ENCODE results near the gene FHOD3.

The FHOD3 gene

DNA sequence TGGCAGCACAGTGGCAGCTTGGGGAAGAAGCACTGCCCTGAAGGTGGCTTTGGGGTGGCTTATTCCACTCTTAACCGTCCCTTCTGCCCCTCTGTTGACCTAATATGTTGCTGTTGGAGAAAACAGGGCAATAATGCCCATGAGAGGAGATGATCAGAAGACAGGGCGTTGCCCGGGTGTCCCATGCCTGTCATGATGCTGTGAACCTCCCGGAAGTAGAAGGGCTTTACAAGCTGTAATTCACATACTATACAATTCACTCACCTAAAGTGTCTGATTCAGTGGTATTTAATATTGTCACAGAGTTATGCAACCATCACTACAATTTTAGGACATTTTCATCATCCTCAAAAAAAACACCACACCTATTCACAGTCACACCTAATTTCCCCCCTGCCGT lies 112.3 kb downstream of the FHOD3 start:
- no peak for DNase-seq (ENCODE audit: low read depth in 2 of 2)

DNA sequence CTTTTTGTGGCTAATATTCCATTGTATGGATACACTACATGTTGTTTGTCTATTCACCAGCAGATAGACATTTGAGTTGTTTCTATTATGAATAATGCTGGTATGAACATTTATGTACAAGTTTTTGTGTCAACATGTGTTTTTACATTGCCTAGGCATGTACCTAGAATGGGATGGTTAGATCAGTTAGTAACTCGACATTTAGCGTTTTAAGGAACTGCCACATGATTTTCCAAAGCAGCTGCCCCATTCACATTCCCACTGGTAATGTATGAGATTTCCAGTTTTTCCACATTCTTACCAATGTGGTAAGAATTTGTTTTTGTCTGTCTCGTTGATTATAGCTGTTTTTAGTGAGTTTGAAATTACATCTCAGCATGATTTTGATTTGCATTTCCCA lies 112.8 kb downstream of the FHOD3 start:
- no peak for DNase-seq (ENCODE audit: low read depth in 2 of 2)

DNA sequence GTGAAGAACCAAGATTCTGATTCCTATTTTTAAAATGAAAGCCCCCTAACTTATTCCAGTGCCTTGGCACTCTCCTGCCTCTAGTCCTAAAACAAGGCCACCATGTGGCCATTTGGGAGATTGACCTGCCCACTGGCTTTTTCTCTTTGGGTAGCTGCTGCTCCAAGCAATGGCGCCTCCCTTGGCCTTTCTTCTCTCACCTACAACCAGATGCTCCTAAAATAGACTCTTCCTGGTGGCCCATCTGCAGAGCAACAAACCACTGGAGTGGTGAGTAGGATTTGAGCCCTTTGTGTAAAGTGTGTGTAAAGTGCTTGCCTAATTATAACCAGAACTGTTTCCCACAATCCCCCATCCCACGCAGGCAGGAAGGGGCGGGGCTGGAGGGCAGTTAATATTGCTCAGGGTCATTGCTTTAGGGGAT lies 114.2 kb downstream of the FHOD3 start:
- DNase-seq (ENCODE audit: low read depth in 2 of 2) = no peak

DNA sequence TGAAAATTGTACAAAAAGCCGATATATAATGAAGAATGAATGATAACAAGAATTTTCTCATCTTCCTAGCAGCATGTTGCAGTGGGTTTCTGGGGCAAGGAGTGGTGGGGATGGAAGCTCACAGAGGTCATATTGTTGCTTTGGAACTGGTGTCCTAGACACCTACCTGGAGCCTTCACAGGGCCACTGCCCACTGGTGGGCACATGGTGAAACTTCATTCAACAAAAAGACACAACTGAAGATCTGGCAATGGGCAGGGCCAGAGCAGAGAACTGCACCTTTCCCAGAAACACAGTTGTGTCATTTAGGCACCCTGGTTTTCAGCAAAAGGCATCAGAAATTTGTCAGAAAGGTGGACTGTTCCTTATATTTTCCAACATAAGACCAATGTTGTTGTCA lies 115.3 kb downstream of the FHOD3 start:
- no peak for DNase-seq (ENCODE audit: low read depth in 2 of 2)

DNA sequence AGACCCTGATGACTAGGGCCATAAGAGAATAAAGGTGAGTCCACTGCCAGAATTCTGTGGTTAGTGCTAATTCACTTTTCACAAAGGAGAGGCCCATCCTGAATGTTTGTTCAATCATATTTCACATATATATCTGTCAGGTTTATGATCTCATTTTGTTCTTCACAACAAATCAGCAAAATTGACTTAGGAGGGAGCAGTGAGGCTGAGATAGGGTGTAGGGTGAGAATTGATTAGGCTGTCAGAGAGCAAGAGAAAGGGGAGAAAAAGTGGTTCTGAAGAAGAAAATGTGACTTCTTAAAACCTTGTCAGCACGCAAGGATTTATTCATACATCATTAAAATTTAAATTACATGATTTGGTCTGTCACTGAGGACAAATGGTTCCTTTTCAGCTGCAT lies 117.7 kb downstream of the FHOD3 start:
- DNase-seq (ENCODE audit: low read depth in 2 of 2) = no peak

DNA sequence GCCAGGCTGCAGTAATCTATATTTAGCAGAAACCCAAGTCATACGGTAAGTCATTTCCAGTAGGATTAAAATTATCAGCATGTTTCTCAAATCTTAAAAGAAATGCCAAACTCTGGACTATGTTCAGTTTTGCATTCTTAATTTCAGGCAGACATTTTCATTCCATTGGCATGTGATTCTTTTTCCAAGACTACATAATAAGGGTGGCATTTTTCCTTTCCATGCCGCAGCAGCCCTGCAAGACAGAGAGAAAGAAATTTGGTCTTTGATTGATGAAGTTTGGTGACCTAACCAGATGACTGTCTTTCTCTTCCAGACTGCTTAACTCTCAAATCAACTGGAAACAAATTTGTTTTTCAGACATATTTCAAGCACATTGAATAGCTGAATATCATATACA lies 118.1 kb downstream of the FHOD3 start:
- no peak for DNase-seq (ENCODE audit: low read depth in 2 of 2)

DNA sequence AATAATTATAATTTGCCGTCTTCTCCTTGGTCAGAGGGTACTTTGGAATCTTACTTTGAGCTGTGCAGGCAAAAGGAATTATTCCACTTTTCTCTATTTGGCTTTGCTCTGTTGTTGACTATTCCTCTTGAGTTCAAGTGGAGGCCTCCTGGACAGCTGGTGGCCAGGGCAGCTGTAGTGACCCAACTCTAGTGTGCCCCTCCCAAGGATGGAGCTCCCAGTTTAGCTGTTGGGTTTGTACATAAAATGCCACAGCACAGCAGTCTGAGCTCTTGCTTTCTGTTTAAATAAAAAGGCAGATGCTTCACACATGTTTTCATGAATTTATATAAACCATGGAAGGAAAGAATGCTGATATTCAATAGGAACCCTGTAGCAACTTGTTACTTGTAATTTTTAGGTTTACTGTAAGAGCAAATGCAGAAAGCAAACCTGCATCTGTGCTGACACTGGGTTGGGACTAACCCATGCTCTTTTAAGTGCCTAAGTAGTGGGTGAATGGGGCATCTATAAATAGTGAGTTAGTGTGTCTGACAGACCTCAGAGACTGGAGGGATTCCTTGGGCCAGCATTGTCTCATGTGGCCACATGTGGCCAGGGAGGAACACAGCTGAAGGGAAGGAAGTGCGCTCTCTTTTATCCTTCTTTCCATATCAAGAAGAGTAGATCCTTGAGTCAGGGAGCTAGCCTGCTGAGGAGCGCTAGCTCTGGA lies 121.8 kb downstream of the FHOD3 start:
- no peak for DNase-seq (ENCODE audit: low read depth in 2 of 2)

DNA sequence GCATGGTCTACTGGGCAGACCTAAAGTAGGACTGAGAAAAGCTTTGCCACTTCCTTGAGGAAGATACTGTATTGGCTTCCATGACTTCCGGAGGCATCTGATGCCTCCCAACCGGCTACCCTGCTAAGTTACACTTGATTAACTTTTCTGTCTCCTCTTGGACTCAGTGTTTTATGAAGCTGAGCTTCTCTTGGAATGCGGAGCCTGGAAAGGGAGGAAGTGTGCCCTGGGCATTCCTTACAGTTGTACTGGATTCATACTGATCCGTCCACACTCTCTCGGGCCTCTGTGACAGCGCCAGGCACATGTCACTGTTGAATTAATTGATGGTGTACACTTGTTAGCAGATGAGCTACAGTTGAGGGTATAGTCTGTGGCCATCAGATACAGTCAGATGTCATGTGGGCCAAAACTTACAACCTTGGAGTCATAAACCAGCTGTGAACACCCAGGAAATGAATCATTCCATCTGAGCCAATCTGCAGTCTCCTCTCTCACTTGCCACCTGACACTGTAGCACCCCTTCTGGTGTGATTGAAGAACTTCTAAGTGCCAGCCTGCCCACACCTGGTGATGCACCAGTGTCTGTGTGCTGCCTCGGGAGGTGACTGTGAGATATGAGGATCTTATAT lies 122.5 kb downstream of the FHOD3 start:
- DNase-seq (ENCODE audit: low read depth in 2 of 2) = no peak

DNA sequence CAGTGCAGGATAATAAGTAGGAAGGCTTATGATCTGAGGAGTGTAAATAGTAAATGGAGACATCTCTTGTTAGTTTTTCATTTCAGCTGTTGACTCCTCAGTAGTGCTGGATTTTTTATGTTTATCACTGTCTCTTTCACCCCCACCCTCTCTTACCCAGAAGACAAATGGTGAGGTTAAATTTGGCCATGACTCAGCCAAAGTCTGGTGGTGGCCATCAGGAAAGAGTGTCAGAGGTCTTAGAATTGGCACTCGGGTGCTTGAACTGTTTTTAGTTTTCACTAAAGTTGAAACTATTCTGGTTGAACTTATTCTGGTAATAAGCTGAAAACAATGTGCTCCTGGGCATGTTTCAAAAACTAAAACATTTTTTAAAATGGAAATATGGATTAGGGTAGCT lies 123.3 kb downstream of the FHOD3 start:
- DNase-seq (ENCODE audit: low read depth in 2 of 2) = no peak

DNA sequence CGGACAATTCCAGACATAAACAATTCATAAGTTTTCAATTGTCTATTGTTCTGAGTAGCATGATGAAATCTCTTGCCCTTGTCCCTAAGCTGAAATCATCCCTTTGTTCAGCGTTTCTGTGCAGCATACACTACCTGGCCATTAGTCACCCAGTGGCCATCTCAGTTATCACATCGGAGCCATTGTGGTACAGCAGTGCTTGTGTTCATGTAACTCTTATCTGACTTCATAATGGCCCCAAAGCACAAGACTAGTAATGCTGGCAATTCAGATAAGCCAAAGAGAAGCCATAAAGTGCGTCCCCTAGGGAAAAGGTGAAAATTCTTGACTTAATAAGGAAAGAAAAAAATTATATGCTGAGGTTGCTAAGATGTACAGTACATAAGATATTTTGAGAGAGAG lies 127.2 kb downstream of the FHOD3 start:
- DNase-seq (ENCODE audit: low read depth in 2 of 2) = no peak

DNA sequence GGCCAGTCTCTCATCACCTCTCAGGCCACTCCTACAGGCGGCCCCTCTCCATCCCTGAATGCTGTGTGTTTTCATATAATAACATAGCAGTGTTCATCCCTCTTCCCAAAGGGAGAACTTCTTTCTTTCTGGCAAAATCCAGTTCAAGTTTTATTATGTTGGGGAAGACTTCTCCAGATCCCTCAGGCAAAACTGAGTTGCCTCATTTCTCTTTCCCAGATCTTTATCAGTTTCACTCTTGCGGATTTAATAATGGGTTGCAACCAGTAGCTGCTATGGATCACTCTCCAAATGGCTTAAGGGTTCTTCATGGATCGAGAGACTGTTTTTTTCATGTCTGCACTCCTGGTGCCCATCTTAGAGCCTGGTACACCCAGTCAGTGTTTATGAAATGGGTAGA lies 129.9 kb downstream of the FHOD3 start:
- DNase-seq (ENCODE audit: low read depth in 2 of 2) = no peak

DNA sequence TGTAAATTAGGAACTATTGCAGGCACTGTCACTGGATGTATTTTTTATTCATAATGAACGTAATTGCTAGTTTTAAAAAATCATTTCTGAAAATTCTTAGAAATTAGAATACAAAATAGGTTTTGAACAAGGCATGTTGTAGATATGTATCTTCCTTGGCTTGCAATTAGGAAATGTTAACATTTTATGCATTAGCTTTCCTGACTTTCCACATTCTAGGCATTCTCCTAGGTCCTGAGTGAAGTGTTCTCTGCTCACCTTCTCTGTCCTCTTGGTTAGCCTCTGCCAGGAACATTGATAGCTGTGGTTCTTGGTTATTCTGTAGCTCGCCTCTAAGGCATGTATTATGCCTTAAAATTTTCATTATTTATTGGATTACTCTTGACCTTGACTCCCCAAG lies 130.3 kb downstream of the FHOD3 start:
- DNase-seq (ENCODE audit: low read depth in 2 of 2) = no peak

DNA sequence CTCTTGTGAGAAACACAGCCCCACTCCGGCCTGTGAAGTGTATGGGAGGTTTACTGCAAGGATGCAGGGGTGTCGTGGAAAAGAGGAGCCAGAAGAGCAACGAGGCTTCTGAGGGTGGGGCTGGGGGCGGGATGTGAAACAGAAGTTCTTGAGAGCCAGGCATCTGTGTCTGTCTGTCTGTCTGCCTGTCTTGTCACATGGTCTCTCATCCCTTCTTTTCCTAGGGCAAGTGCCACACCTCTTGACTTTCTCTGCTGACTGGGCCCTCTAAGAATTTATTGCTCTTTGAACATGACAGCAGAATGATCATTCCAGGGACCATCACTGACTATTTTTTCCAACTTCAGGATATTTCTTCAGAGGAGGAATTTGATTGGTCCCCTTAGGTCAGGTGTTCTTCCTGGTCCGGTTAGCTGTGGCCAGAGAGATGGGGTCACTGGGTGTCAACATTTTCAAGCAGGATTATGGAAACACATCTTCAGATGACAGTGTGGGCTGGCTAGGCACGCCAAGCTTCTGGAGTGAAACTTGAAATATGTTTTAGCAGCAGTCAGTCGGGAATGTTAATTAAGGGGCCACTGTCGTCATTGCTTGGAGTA lies 131.0 kb downstream of the FHOD3 start:
- no peak for DNase-seq (ENCODE audit: low read depth in 2 of 2)

DNA sequence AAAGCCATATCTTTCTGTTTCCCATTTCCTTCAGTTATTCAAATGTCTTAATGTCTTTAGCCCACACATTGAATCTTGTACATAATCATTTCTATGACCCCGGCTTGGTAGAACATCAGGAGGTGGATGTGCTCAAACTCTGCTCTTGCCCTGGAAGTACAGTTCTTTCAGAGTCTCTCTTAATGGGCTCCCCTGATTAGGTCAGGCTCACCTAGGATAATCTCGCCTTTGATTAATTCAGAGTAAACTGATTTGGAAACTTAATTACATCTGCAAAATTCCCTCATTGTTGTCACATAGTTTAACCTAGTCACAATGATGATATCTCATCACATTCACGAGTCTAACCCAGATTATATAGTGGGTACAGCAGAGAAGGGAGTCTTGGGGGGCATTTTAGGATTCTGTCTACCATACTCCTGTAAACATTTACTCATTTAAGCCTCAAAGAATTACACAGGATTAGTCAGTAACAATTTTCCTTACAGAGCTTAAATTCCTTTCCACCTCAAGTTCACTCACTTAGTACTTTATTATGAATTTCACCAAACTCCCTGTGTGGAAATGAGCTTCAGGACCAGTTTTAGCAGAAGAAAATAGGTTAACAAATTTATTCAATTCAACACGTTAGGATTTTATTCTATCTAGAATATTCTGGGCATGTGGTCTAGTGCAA lies 135.5 kb downstream of the FHOD3 start:
- DNase-seq (ENCODE audit: low read depth in 2 of 2) = no peak

DNA sequence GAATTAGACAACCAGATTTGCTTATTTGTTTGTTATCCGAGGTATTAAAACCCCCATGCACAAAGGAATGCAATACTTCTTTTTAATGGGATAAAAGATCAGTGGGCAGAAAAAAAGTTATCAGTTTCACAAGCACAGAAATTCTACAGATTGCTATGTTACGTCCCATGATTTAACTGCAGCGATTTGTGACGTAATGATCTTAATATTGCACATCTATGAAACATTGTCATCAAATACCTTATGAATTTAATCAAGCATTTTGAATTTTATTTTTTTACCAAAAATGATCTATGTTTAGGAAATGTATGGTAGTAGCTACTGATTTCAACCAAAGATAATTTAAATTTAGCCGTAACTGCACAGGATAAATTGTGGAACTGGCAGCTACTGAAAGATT lies 138.9 kb downstream of the FHOD3 start:
- no peak for DNase-seq (ENCODE audit: low read depth in 2 of 2)

DNA sequence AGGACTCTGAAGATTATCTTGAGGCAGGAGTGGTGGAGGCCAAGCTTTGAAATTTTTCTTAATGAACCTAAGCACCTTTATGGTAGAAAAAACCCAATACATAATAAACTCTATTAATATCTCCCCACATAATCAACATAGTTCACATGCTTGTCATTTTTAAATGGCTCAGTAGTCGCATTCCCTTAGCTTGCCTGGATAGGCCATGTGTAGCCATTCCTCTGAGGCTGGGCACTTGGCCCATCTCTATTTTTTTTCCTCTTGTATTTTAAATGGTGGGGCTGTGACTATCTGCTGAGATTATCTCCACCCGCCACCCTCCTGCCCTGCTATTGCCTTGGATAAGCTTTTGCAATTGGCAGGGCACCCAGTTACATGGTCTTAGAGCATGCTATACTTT lies 143.1 kb downstream of the FHOD3 start:
- no peak for DNase-seq (ENCODE audit: low read depth in 2 of 2)

DNA sequence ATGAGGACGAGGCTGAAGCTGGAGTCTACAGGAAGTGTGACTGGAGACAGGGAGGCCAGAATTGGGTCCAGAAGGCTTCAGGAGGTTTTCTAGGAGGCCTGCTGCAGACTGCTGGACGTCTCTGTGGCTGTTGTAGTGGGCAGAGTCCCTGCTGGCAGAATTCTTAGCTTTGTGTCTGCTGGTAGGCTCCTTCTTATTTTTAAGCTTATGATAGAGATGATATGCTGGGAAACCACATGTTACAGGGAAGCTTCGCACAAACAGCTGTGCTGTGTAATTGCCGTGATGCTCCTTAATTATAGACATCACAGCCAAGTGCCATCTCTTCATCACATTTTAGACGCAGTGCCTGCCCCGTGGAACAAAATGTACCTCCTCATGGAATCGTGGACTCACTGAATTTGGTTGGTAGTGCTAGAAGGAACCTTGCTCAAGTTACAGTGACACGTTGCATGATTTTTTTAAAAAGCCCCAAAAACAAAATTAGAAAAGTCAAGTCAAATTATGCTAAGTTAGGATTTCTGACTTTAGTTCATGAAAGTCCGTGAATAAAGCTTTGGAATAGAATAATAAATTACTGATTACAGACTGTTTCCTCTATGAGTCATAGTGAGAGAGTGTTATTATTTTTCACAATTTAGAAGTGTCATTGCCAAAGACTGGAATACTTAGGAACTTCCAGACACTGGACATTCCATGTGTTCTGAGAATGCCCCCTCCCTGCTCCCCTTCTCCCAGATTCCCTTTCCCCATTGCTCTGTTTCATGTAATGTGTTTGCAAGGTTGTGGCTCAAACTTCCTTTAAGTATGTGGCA lies 144.1 kb downstream of the FHOD3 start:
- no peak for DNase-seq (ENCODE audit: low read depth in 2 of 2)

DNA sequence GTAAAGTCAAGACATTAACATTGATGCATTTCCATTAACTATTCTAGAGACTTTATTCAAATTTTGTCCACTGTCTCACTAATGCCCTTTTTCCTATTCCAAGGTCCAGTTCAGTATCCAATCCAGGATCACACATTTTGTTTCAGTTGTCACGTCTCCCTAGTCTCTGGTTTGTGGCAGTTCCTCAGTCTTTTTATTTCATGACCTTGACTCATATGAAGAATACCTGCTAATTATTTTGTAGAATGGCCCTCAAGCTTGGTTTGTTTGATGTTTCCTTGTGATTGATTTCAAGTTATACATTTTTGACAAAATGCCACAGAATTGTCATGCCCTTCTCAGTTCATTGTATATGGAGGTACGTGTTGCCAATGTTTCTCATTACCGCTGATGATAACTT lies 145.2 kb downstream of the FHOD3 start:
- DNase-seq (ENCODE audit: low read depth in 2 of 2) = no peak

DNA sequence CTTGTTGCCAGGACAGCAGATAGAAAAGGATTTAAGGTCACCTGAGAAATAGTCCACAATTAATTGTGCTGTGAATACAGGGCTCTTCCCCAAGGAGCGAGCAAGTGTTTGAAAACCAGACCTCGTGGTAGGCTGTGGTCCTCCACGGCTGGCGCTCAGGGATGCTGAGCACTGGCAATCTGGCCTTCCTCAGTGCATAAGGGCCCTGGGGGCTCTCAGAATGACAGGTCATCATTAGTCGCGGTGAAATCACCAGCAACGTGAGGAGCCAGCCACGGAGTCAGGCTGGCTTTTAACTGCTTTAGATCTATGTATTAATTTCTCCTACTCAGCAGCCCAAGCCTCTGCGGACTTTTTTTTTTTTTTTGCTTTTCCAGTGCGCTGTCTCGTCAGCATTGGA lies 148.5 kb downstream of the FHOD3 start:
- DNase-seq (ENCODE audit: low read depth in 2 of 2) = no peak

DNA sequence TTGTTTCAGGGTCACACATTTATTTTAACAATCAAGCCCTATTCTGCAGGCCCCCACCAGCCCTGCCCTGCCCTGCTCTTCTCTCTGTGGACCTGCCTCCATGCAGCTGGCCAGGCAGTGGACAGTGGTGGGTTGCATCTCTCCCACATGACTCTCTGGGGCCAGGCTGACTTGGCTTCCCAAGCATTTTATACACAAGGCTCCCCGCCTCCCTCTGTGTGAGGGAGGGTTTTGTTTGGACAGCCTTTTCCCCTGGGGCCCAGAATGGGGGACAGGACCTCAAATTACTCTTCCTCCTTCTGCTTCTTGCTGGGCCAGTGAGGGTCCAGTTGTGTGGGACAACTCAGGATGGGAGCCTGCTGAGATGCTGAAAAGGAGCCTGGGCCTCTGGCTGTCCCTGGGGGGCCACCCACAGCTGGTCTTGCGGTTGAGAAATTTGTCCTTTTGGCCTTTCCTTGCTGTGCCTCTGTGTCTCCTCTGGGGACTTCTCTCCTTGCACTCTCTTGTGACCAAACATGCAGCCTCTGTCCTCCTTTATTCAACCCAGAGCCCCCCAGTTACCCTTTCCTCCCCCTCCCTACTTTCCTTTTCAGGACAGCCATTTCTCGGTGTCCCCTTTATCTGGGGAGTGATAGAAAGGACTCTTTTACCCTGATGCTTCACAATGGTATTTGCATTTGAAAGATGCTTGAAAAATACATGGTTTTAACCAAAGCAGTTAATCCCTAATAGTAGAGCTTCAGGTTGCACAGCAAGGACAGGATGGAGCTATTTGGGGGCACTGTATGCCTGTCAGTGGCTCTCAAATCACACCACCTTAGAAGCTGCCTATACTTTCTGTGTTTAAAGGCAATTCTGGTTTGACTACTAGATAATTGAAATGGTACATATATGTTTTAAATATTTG lies 151.1 kb downstream of the FHOD3 start:
- DNase-seq (ENCODE audit: low read depth in 2 of 2) = no peak

DNA sequence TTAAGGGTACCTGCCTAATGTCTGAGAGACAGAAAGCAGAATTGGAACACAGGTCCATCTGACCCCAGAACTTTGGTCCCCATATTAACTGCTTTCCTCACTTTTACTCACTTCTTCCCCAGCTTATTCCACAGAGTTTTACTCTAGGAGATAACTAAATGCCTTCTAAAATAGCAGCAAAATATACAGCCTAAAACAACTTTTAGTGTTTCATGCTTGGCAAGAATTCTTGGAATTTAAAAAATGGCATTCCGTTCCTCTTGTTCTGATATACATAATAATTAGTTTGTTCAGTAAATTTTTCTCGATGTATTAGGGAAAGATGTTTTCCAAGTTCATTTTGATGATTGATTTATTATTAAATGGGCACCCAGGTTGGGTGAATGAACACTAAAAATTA lies 151.9 kb downstream of the FHOD3 start:
- no peak for DNase-seq (ENCODE audit: low read depth in 2 of 2)

All from stimulated activated CD8-positive, alpha-beta memory T cell treated with anti-CD3 and anti-CD28 coated beads, Interleukin-7, amount 100 ng/mL, for 4 hours (primary cell).